CD4-positive, alpha-beta T cell treated with Interleukin-6 for 4 hours (primary cell): Measurements from ENCODE around the gene LCMT1.

ENCODE experiments used
- DNase-seq: peaks from one replicate; pipeline ENCODE4 v3.0.0-alpha.2; 2020; ENCODE audit warnings: mixed read lengths

LCMT1 gene

DNA sequence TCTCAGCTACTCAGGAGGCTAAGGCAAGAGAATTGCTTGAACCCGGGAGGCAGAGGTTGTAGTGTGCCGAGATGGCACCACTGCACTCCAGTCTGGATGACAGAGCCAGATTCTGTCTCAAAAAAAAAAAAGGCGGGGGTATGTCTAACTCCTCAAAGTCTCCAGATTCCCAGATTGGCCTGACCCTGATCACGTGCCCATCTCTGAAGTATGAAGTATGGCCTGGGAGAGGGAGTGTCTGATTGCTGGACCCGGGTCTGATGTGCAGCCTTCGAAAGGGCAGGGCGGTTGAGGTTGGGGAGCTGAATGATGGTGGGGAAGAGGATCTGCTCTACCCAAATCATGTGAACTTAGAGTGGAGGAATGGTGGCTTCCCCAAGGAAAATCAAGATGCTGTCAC, 87.9 kb downstream of the LCMT1 start:
- DNase-seq = no peak

DNA sequence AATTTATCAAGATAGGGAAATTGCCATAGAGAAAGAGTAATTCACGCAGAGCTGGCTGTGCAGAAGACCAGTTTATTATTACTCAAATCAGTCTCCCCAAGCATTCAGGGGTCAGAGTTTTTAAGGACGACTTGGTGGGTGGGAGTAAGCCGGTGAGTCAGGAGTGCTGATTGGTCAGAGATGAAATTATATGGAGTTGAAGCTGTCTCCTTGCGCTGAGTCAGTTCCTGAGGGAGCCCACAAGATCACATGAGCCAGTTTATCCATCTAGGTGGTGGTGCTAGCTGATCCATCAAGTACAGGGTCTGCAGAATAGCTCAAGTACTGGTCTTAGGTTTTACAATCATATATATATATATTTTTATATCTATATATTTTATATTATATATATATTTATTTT, 99.2 kb downstream of the LCMT1 start:
- no peak for DNase-seq

DNA sequence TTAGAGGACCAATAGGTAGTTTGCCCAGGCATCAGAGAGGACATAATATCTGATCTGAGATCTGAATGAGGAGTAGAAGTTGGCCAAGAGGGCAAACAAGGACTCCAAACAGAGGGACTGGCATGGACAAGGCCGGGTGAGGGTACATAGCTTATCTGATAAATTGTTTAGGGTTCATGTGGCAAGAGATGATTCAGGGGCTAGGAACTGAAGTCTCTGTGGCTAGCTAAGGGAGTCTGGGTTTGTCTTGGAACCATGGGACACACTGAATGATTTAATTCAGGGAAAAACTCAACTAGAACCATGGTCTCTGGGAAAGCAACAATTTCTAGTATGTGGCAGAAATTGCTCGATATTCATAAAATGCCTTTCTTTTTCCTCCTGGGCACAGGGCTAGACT, 101.1 kb downstream of the LCMT1 start:
- DNase-seq = no peak

DNA sequence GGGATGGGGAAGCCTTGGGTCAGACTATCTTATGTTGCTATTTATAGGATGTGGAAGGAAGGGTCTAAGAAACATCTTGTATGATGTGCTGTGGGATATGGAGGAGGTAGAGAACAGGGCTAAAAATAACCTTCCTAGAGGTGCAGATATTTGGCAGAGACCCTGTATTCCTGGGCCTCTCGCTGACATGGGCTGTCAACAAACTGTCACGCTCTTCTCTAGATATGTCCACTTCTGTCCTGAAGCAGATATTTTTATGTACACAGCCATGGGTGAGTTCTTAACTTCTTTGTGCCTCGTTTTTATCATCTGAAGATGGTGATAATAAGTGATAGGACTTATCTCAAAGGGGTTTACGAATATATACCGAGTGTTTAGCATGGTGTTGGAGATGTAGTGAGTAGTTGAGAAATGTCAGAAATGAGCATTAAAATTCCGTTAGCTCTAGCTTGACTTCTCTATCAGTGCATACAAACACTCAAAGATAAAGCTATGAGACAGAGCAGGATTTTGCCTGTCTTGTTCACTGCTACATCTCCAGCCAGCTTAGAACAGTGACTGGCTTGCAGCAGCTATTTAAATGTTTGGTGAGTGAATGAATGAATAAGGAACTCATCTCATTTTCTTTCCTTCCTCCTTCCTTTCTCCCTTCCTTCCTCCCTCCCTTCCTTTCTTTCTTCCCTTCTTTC, 102.3 kb downstream of the LCMT1 start:
- no peak for DNase-seq

DNA sequence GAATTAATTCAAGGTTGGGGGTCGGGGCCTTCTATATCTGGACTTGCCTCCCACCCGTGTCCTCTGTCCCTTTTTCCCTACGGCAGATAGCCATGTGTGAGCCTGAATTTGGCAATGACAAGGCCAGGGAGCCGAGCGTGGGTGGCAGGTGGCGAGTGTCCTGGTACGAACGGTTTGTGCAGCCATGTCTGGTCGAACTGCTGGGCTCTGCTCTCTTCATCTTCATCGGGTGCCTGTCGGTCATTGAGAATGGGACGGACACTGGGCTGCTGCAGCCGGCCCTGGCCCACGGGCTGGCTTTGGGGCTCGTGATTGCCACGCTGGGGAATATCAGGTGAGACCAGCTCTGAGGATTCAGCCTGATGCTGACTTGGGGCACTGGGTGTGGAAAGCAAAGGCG, 105.6 kb downstream of the LCMT1 start:
- DNase-seq = no peak

DNA sequence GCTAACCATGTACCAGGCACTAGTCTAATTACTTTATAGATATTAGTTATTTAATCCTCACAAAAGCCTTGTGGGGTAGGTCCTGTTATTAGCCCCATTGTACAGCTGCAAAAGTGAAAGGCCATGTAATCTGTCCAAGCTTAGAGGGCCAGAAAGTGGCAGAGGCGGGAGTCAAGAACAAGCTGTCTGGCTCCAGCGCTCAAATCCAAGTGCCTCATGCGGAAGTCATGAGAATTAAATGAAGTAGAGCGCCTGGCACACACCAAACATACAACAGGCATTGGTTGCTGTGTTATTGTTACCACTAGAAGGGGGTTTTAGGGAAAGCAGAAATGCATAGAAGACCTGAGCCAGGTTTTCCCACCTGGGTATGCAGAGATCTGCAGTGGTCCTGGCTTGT, 106.4 kb downstream of the LCMT1 start:
- DNase-seq = no peak

DNA sequence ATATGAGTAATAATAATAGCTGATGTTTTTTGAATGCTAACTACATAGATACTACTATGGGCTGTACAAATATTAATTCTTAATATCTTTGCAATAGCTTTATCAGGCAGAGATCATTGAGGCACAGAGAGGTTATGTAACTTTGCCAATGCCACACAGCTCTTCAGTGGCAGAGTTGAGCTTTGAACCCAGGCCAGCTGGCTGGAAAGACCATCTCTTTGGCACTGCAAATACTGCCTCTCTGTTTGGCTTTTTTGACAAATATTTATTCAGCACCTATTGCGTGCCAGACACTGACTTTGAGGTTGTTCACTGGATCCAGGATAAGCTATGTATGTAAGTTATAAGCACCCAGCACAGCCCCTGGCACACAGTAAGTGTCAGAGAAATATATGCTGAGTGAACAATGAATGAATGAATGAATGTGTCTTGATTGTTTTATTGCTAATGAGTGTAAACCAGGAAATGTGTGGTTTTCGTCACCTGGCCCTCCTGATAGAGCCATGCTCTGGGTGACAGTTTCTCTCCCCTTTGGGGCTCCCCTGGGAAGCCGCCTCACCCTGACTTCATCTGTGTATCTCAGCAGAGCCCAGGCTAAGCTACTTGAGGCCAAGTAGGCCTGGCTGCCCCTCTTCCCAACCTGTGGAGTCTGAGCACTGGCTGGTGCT, 107.7 kb downstream of the LCMT1 start:
- DNase-seq = no peak

DNA sequence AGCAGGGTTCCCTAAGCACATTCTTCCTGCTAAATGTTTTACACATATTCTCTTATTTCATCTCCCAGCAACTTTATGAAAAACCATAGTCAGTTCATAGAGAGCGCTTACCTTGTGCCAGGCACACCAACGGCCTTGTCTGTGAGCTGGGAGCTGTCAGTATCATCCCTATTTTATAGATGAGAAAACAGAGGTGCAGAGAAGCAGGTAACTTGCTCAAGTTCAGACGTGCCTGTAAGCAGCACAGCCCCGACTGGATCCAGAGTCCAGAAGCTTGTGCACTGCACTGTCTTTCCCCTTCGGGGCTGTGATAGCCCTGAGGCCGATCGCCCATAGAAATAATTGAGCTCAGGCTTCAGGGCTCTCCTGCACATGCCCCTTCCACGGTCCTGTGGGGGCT, 111.4 kb downstream of the LCMT1 start:
- no peak for DNase-seq

DNA sequence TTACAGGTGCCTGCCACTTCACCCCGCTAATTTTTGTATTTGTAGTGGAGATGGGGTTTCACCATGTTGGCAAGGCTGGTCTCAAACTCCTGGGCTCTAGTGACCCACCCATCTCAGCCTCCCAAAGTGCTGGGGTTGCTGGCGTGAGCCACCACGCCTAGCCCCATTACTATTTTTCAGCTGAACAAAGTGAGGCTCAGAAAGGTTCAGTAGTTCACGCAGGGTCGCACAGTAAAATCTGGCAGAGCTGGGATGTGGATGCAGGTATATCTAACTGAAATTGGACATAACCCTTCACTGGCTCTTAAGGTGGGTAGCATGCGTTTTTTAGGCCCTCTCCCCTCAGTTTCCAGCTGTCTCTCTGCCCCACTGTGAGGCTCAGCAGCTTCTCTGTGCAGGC, 112.4 kb downstream of the LCMT1 start:
- DNase-seq = no peak

DNA sequence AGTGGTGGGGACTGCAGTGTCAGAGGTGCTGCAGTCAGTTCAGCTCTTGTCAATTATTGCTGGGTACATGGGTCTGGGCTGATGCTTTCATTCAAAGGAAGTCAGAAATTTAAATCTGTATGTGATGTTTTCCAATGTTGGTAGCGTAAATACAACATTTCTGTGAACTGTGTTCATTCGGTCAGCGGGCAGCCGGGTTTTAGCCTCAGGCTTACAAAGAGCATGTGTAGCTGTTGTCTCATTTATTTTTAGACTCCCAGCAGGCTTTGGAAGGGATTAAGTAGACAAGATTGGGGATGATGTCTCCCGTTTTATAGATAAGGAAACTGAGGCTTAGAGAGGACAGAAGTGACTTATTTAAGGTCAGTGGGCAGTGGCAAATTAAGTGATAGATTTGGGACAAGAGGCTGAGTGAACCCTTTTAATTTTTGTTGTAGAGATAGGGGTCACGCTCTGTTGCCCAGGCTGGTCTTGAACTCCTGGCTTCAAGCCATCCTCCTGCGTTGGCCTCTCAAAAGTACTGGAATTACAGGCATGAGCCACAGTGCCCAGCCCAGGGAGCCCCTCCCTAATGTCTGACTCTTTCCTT, 113.3 kb downstream of the LCMT1 start:
- DNase-seq = no peak
